Activated naive CD8-positive, alpha-beta T cell (primary cell): Measurements from ENCODE around the gene SLIT3.

Experiments used
- H3K27ac Mint-ChIP-seq: one replicate; pipeline ENCODE4 v1.8.0; 2021; ENCODE audit warnings: mixed read lengths
- H3K27me3 Mint-ChIP-seq: one replicate; pipeline ENCODE4 v1.8.0; 2021; ENCODE audit warnings: mixed read lengths
- H3K36me3 Mint-ChIP-seq: one replicate; pipeline ENCODE4 v1.8.0; 2021; ENCODE audit warnings: mixed read lengths
- H3K4me1 Mint-ChIP-seq: one replicate; pipeline ENCODE4 v1.8.0; 2021; ENCODE audit warnings: low read depth, mixed read lengths
- H3K4me3 Mint-ChIP-seq: one replicate; pipeline ENCODE4 v1.8.0; 2021; ENCODE audit warnings: mild to moderate bottlenecking, mixed read lengths
- H3K9me3 Mint-ChIP-seq: one replicate; pipeline ENCODE4 v1.8.0; 2021; ENCODE audit warnings: low read depth, mixed read lengths

SLIT3 gene

GRCh38 chr5:169099801-169100734, 200.9 kb downstream of the SLIT3 start:
- H3K4me1 Mint-ChIP-seq = no peaks in the 10 kb centered on the region
- H3K27ac Mint-ChIP-seq = no peak overlapping the region

GRCh38 chr5:169098331-169099121, 202.4 kb downstream of the SLIT3 start:
- Mint-ChIP-seq H3K4me3 (no peak overlapping the region), H3K27me3 (no peaks in the 10 kb centered on the region), H3K9me3 (no peaks in the 10 kb centered on the region), H3K4me1 (no peaks in the 10 kb centered on the region), H3K27ac (no peak overlapping the region), H3K36me3 (no peaks in the 10 kb centered on the region)

More at GRCh38 chr5:169099801-169100734, 200.9 kb downstream of the SLIT3 start:
- no peaks in the 10 kb centered on the region for H3K9me3 Mint-ChIP-seq
- H3K36me3 Mint-ChIP-seq = no peaks in the 10 kb centered on the region
- no peaks in the 10 kb centered on the region for H3K27me3 Mint-ChIP-seq
- no peak overlapping the region for H3K4me3 Mint-ChIP-seq

GRCh38 chr5:169097374-169098326, 203.3 kb downstream of the SLIT3 start:
- Mint-ChIP-seq H3K27ac (no peak overlapping the region), H3K4me1 (no peaks in the 10 kb centered on the region), H3K36me3 (no peaks in the 10 kb centered on the region), H3K9me3 (no peaks in the 10 kb centered on the region), H3K4me3 (no peak overlapping the region), H3K27me3 (no peaks in the 10 kb centered on the region)

DNA sequence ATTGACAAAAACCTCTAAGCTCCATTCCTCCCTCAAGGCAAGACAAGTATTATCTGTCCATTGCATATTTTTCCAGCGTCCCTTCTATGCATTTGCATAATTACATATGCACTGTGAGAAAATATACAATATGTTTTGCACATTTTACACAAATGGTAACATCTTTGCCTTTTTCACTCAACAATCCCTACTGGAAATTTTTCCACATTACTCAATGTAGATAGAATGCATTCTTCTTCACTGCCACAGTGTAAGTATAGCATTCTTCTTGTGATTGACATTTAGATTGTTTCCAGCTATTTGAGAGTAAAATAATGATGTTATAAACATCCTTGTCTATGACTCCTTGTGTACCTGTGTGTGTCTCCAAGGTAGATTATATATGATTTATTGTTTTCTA, 205.0 kb downstream of the SLIT3 start:
- Mint-ChIP-seq H3K4me1 (no peaks in the 10 kb centered on the region), H3K27ac (no peak overlapping the region), H3K4me3 (no peak overlapping the region), H3K36me3 (no peaks in the 10 kb centered on the region), H3K9me3 (no peaks in the 10 kb centered on the region), H3K27me3 (no peaks in the 10 kb centered on the region)

DNA sequence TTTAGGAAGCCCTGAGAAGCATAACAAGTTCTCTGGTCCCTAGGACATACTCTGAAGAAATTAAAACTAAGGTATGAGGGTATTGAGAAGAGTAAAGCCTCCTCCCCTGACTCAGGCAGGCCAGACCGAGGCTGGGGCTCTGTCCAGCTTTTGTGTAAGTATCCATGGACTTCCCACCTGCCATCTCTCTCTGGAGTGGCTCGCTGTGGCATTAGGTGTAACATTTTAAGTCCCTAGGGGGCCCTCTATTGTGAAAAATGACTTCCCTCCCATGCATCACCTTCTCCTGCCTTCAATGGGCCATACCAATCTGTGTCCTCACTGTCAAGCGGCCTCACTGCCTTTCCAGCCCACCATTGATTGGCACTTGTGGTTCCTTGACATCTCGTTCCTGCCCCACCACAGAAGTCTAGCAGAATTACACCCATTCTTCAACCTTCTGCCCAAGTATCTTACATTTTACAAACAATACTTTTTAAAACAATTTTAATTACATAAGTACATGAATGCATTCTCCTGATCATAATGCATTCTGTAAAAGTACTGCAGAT, 205.5 kb downstream of the SLIT3 start:
- no peaks in the 10 kb centered on the region for H3K36me3 Mint-ChIP-seq
- H3K9me3 Mint-ChIP-seq = no peaks in the 10 kb centered on the region
- H3K4me3 Mint-ChIP-seq = no peak overlapping the region
- no peaks in the 10 kb centered on the region for H3K27me3 Mint-ChIP-seq
- H3K4me1 Mint-ChIP-seq = no peaks in the 10 kb centered on the region
- no peak overlapping the region for H3K27ac Mint-ChIP-seq

- H3K4me3 Mint-ChIP-seq = no peak overlapping the region
- H3K27me3 Mint-ChIP-seq = no peaks in the 10 kb centered on the region
- no peaks in the 10 kb centered on the region for H3K4me1 Mint-ChIP-seq
- no peak overlapping the region for H3K27ac Mint-ChIP-seq
- no peaks in the 10 kb centered on the region for H3K9me3 Mint-ChIP-seq
- H3K36me3 Mint-ChIP-seq = no peaks in the 10 kb centered on the region
Measured at GRCh38 chr5:169094586-169095409, 206.1 kb downstream of the SLIT3 start.

GRCh38 chr5:169091396-169091980, 209.5 kb downstream of the SLIT3 start:
- Mint-ChIP-seq H3K4me1 (no peaks in the 10 kb centered on the region), H3K36me3 (no peaks in the 10 kb centered on the region), H3K27ac (no peak overlapping the region), H3K27me3 (no peaks in the 10 kb centered on the region), H3K9me3 (no peaks in the 10 kb centered on the region), H3K4me3 (no peak overlapping the region)

GRCh38 chr5:169089343-169089742, 211.6 kb downstream of the SLIT3 start:
- H3K9me3 Mint-ChIP-seq = no peaks in the 10 kb centered on the region
- H3K4me1 Mint-ChIP-seq = no peaks in the 10 kb centered on the region
- H3K4me3 Mint-ChIP-seq = no peak overlapping the region
- H3K36me3 Mint-ChIP-seq = no peaks in the 10 kb centered on the region
- H3K27ac Mint-ChIP-seq = no peak overlapping the region
- no peaks in the 10 kb centered on the region for H3K27me3 Mint-ChIP-seq

DNA sequence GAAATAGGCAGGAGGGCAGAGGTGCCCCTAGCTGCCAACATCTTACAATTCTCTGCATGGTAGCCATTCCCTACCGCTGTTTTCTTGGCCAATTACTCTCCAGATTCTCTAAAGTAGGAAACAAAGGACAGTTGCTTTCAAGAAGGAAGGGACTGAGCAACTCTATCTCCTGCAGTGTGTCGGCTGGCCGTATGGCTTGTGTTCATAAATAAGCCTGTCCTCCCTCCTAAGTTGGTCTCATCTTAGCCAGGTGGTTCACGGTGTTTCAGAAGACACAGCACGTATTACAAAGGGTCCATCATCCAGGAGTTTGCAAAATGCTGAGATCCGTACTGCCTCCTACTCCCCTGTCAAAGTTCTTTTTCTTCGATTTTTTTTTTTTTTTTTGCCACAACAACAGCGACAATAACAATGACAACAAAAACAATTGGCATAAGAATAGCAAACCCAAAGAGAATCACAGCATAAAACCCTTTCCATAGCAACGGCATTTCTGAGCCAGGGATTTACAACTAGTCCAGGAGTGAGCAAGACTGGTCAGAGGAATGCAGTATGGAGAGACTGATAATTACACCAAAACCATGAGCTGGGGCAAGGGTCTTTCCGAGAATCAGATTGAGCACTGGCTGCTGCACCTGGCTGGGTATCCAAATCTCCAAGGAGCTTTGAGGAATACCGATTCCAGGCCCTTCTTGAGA, 212.8 kb downstream of the SLIT3 start:
- Mint-ChIP-seq H3K27me3 (no peaks in the 10 kb centered on the region), H3K36me3 (no peaks in the 10 kb centered on the region), H3K27ac (no peak overlapping the region), H3K4me3 (no peak overlapping the region), H3K9me3 (no peaks in the 10 kb centered on the region), H3K4me1 (no peaks in the 10 kb centered on the region)

- H3K27me3 Mint-ChIP-seq = no peaks in the 10 kb centered on the region
- no peaks in the 10 kb centered on the region for H3K36me3 Mint-ChIP-seq
- no peaks in the 10 kb centered on the region for H3K9me3 Mint-ChIP-seq
- H3K27ac Mint-ChIP-seq = no peak overlapping the region
- H3K4me1 Mint-ChIP-seq = no peaks in the 10 kb centered on the region
- H3K4me3 Mint-ChIP-seq = no peak overlapping the region
Measured at GRCh38 chr5:169085636-169086035, 215.3 kb downstream of the SLIT3 start.

DNA sequence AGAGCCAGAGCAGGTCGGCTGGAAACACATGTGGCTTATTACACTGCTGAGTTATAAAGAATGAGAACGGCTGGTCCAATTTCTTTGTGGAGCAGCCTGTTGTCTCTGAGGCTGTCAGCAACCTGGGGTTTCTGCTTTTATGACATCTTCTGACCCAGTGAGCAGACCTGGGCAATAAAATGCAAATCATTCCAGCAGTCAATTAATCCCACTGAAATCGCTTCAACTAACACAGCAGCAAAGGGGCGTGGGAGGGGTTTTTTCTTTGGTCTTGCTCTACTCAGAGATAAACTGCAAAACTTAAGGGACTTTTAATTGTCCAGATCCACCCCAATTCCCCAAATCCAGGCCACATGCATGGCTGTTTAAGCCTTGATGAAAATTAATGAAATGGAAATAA, 215.7 kb downstream of the SLIT3 start:
- no peaks in the 10 kb centered on the region for H3K4me1 Mint-ChIP-seq
- H3K9me3 Mint-ChIP-seq = no peaks in the 10 kb centered on the region
- no peaks in the 10 kb centered on the region for H3K36me3 Mint-ChIP-seq
- H3K27me3 Mint-ChIP-seq = no peaks in the 10 kb centered on the region
- no peak overlapping the region for H3K4me3 Mint-ChIP-seq
- no peak overlapping the region for H3K27ac Mint-ChIP-seq

- no peaks in the 10 kb centered on the region for H3K9me3 Mint-ChIP-seq
- H3K36me3 Mint-ChIP-seq = no peaks in the 10 kb centered on the region
- H3K4me3 Mint-ChIP-seq = no peak overlapping the region
- no peak overlapping the region for H3K27ac Mint-ChIP-seq
- no peaks in the 10 kb centered on the region for H3K4me1 Mint-ChIP-seq
- H3K27me3 Mint-ChIP-seq = no peaks in the 10 kb centered on the region
Measured at GRCh38 chr5:169084775-169085174, 216.2 kb downstream of the SLIT3 start.

DNA sequence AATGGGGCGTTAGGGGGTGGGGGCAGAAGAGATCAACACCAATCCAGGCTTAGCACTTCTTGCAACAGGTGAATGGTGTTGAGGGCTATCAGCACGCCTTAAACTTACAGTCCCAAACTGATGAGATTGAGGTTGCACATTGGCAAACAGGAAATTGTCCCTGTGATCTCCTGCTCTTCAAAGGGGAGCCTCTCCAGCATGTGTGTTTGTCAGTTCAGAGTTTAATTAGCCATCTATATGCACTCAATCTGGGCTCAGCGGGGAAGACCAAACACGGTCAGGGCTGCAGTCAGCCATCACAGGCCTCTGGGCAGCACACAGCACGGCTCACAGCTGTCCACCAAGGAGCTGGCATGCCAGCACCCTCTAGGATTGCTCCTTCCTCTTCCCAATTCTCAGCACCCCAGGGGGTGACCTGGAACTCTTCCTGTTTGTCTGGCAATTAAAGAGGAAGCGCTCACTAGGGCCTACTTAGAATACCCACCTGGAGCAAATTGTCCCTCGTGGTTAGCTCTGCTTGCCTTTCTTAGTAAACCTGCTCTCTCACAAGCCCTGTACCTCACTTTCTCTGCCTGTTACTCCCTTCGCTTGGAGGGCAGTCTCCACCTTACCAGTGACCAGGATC, 217.4 kb downstream of the SLIT3 start:
- Mint-ChIP-seq H3K4me1 (no peaks in the 10 kb centered on the region), H3K27me3 (peaks cover 3% of the 10 kb centered on the region), H3K27ac (no peak overlapping the region), H3K9me3 (no peaks in the 10 kb centered on the region), H3K4me3 (no peak overlapping the region), H3K36me3 (no peaks in the 10 kb centered on the region)
